DMS114 treated with DMSO at 0.1 percent for 48 hours (cell line): Measurements from ENCODE around the gene SETBP1.

Experiments used
- DNase-seq: peaks from one replicate; lab custom pipeline; 2025; ENCODE audit not compliant: unreplicated experiment; lab: John Stamatoyannopoulos, UW

SETBP1 gene

GRCh38 chr18:44922968-44923367 lies 242.3 kb downstream of the SETBP1 start:
- DNase-seq, result no peak

- no peak for DNase-seq
Measured at GRCh38 chr18:44924785-44925499, 244.3 kb downstream of the SETBP1 start.

GRCh38 chr18:44927127-44927849 lies 246.6 kb downstream of the SETBP1 start:
- DNase-seq, result no peak

GRCh38 chr18:44934901-44935300 lies 254.2 kb downstream of the SETBP1 start:
- DNase-seq, result no peak

GRCh38 chr18:44935455-44935854 lies 254.8 kb downstream of the SETBP1 start:
- DNase-seq, result no peak

GRCh38 chr18:44936485-44936884 lies 255.8 kb downstream of the SETBP1 start:
- no peak for DNase-seq

- DNase-seq, result no peak
Measured at GRCh38 chr18:44937960-44938719, 257.5 kb downstream of the SETBP1 start.

- DNase-seq, result no peak
Measured at GRCh38 chr18:44938720-44939665, 258.3 kb downstream of the SETBP1 start.

- no peak for DNase-seq
Measured at GRCh38 chr18:44941516-44941915, 260.8 kb downstream of the SETBP1 start.

- no peak for DNase-seq
Measured at GRCh38 chr18:44942073-44942472, 261.4 kb downstream of the SETBP1 start.

- no peak for DNase-seq
Measured at GRCh38 chr18:44943311-44943881, 262.7 kb downstream of the SETBP1 start.

- DNase-seq, result no peak
Measured at GRCh38 chr18:44944461-44944860, 263.8 kb downstream of the SETBP1 start.

GRCh38 chr18:44945888-44946401 lies 265.3 kb downstream of the SETBP1 start:
- DNase-seq, result no peak

GRCh38 chr18:44946529-44947113 lies 265.9 kb downstream of the SETBP1 start:
- DNase-seq, result no peak

GRCh38 chr18:44949967-44950366 lies 269.3 kb downstream of the SETBP1 start:
- DNase-seq, result no peak

- no peak for DNase-seq
Measured at GRCh38 chr18:44950685-44951195, 270.1 kb downstream of the SETBP1 start.

- no peak for DNase-seq
Measured at GRCh38 chr18:44951748-44952147, 271.1 kb downstream of the SETBP1 start.

GRCh38 chr18:44954257-44954656 lies 273.6 kb downstream of the SETBP1 start:
- no peak for DNase-seq

- no peak for DNase-seq
Measured at GRCh38 chr18:44955825-44956224, 275.1 kb downstream of the SETBP1 start.

- DNase-seq, result no peak
Measured at GRCh38 chr18:44957025-44957424, 276.3 kb downstream of the SETBP1 start.
